Mammary epithelial cell (primary cell): ENCODE data around the gene LGMN.

Source experiments
- CTCF ChIP-seq, 2 donors: IDR thresholded peaks in 1 of 2; conservative IDR thresholded peaks in 1 of 2; 2 replicates each; pipeline ENCODE4 v1.5.1; 2011 to 2012; ENCODE audit warnings: inconsistent platforms in 2 of 2, low read length in 2 of 2, mild to moderate bottlenecking in 2 of 2, control low read depth in 1 of 2, low read depth in 1 of 2; ENCODE audit not compliant: insufficient read depth in 1 of 2; ENCODE audit errors: extremely low read depth in 1 of 2
- EZH2 ChIP-seq: IDR thresholded peaks from 2 replicates; pipeline ENCODE4 v1.6.1; 2012; ENCODE audit warnings: low read length, inconsistent platforms, borderline replicate concordance

- TF ChIP-seq CTCF (conservative IDR thresholded peaks at IDR 0.05 in 1 of 2, IDR thresholded peaks at IDR 0.05 in 1 of 2; ENCODE audit: extremely low read depth in 1 of 2, insufficient read depth in 1 of 2, low read depth in 1 of 2, low read length in 2 of 2) (no peak), EZH2 (no peak)
Observed at GRCh38 chr14:92696366-92696765, 52.1 kb downstream of the LGMN start.
